AG08396 (cell line): ENCODE results near the gene LRP1.

Experiments used
- DNase-seq: peaks from one replicate; pipeline ENCODE4 v3.0.0; 2012; ENCODE audit warnings: low spot score, mixed read lengths

Gene LRP1

DNA sequence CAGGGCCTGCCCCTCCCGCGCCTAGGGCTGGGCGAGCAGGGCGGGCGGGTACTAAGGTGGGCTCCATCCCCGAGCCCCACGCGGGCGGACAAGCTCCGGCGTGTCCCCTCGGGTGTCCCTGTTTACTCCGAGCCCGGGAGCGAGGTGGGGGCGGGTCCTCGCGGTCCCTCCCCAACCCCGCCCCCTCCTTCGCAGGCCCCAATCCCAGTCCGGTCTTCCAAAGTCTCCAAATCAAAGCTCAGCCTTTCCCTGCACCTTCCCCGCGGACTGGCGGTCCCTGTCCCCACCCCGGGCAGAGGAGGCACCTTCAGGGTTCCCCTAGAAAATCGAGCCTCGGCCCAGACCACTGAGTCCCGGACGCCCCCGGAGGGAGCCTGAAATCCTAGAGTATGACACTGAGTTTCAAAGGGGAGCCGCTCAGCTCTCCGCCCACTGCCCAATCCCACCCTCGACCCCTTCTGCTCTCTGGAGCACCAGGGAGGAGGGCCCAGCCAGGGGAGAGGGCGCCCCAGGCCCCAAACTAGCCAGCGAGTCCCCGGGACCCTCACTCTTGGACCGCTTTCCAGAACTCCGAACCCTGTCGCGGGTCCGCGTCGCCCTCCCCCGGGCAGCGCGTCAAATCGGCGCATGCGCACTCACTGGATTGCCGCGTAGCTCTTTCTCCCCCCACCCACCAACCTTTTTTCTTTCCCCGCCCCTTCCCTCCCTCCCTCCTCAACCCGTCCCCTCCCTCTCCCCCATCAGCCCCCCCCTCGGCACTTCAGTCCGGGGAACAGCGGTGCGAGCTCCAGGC lies at the start of gene LRP1:
Gene LRP1 (plus strand): TSS at position 758 of the 793 bp plus-strand sequence. CDS start 482 bp downstream, outside the sequence.
- peak; percentile 92 for DNase-seq

DNA sequence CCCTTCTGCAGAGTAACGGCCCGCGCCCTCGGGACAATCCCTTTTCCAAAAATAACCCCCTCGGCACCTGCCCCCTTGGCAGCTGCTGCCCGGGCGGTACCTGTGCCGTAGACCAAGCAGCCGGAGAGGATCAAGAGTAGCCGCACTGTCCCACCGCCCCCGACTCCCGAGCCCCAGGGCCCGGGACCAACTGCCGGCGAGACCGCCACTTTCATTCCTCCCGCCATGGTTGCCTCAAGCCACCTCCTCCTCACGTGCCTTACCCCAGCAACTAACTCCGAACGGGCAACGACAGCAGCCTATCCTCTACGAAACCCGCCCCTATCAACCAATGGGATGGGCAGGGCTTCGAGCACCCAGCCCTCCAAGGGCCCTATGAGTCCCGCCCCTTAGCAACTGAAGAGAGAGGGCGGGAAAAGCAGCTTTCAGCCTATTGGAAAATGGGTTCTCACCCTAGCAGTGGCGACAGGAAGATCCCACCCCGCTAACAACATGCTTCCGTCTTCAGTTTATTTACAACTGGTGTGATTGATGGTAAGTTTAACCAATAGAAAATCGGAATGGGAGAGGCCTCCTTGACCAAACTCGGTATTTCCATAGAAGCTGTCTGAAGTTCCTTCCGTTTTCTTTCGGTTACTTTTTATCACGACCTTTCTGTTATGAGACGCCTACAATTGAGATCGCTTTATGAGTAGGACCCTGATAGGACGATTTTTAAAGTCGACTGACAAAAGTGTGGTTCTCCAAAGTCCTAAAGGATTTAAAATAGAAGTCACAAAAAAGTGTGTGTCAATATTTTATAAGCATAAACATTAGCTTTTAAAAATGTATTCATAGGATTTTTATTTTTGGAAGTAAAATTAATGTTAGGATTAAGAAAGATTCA lies 49.5 kb upstream of the LRP1 start, which contains the start of gene NEMP1:
Gene NEMP1 (minus strand): TSS at position 273 of the 886 bp plus-strand sequence. CDS start 46 bp downstream, at position 227.
- DNase-seq: peak; percentile 94

DNA sequence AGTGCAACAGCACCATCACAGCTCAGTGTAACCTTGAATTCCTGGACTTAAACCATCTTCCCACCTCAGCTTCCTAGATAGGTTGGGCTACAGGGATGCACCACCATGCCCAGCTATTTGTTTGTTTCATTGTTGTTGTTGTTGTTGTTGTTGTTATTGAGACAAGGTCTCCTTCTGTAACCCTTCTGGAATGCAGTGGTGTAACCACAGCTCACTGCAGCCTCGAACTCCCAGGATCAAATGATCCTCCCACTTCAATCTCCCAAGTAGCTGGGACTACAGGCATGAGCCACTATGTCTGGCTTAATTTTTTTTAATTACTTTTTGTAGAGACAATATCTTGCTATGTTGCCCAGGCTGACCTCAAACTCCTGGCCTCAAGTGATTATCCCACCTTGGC lies 48.5 kb upstream of the LRP1 start:
- DNase-seq: no peak

DNA sequence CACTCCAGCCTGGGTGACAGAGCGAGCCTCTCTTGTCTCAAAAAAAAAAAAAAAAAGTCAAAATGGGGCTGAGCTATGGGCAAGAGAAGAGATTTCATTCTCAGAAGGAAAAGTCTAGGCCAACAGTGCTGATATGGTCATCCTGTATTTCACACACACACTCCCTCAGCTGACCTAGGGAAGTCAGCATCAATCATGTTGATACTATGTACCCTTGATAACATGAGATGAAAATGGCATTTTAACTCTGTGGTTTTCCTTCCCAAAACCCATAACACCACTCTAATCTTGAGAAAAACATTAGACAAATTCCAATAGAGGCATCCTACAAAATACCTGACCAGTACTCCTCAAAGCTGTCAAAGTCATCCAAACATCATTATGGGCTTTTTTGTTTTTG lies 47.4 kb upstream of the LRP1 start:
- no peak for DNase-seq

DNA sequence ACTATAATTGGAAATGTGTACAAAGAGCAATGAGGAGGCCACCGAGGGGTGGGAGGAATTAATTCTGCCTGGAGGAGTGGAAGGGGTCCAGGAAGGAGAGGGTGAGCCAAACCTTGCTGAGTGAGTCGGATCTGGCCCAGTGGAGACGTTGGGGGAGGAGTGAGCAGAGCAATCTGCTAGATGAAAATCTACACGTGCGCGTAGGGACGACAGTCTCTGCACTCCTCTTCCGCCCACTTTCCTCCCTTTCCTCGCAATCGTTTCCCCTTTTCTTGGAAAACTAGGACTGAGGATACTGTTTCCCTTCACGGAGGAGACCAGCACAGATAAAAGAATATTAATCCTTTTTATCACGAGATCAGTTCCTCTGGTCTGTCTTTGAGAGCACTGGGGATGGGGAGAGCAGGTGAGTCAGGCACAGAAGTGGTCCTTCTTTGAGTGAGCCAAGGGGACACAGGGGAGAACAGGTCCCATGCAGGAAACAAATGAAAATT lies 42.2 kb upstream of the LRP1 start:
- no peak for DNase-seq

DNA sequence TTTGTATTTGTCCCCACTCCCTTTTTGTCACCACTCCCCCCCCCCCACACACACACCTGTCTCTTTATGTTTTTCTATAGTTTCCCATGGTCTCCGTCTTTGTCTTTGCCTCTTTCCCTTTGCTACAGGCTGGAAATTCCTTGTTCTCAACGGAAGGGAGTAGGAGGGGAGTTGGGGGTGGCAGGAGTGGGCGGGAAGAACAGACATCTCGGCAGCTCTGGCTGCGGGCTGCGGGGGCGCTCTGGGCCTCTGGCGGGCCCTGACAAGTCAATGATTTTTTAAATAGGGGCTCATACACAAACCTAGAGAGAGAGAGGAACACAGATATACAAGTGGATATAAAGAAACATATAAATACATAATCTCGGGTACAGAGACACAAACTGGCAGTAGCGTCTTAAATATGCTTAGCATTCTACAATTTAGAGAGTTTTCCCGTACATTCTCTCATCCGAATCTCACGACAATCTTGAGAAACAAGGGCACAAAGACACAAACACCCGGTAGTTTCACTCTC lies 41.7 kb upstream of the LRP1 start:
- peak; percentile 67 for DNase-seq

DNA sequence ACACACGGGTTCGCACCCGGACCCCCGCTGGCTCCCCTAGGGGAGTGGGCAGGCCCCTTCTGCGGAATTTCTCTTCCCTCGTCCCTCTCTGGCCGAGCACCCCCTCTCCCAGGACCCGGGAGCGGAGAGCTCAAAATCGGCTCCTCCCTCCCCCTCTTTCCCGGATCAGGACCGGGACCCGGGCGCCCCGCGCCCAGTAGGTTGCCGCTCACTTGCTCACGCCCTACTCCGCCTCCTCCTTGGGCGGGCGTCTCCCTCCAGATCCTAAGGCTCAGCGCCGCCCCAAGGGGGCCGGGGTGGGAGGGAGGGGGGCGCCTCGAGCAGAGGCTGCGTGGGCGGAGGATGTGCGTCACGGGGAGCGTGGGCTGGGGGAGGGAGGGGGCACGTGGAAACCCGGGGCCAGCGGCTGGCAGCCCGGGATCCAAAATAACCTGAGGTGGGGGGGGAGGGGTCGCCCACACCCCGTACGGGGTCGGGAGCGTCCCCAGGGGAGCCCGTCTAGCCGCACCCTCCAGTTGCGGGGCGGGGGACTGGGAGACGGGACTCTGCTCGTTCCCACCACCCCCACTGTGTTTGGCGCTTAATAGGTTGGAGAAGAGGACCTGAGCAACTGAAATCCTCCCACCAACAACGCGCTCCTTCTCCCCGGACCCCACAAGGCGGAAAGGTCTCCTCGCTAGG lies 41.1 kb upstream of the LRP1 start:
- DNase-seq: peak; percentile 85

DNA sequence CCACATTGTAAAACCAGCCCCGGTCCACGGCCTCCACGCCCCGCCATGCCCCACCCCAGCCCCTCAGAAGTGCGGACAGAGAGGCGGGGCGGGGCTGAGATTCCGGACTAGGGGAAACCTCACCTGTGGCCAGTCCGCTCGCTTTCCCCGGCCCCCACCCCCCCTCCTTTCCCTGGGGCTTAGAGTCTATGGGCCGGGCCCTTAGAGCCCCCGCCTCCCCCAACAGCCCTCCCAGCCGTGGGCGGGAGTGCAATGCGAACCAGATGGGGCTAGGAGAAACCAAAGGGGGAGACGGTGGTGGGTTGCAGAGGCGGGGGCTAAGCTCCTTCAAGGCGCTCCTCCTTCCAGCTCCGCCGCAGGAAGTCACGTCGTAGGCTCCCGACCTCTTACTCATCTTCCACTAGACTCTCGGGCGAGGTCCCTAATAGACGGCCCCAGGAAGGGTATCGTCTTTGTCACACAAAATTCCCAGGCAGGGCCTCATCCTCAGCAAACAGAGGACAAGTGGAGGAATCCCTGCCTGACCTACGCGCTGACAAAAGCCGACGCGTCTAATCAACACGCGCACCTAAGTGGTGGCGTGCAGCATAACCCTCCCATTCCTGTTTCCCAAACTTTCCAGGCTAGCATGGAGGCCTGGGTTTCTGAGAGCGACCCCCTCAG lies 40.5 kb upstream of the LRP1 start:
- DNase-seq: peak; percentile 82

DNA sequence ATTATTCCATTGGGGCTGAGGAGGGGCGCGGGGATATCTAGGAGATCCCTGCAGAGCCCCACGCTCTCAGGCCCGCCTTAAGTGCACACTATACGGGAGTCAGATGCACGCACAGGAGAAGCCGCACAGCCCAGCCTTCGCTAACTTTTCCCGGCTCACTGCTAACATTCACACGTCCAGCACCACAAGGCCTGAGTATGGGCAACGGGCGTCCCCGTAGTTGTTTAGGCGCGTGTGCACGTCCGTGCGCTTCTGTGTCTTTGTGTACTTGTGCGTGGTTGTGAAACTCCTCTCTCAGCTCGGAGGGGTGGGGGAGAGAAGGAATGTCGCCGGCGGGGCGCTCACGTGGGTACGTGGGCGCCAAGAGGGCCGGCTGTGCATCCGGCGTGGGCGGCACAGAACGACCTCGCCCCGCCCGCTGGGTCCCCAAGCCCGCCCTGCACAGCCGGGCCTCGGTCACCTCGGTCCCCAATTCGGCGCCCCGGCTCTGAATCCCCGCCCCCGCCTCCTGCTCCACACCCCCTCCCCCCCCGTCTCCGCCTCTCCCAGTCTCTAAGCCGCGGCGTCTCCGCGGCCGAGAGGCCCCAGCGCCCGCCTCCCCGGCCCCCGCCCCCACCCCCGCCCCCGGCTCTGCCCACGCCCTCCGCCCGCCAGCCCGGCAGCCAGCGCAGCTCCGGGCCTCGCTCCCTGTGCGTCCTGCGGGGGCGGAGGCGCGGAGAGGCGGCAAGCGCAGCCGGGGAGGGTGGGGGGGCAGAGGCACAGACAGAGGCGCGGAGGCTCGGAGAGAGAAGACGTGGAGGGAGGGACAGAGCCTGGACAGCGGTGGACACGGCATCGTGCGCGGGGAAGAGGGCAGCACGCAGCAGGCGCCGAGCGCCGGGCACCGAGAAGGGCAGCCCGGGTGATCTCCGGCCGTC lies 39.7 kb upstream of the LRP1 start, which contains the start of gene NAB2:
Gene NAB2 (plus strand): TSS at position 761 of the 917 bp plus-strand sequence. CDS start 158 bp downstream, outside the sequence.
- peak; percentile 94 for DNase-seq

DNA sequence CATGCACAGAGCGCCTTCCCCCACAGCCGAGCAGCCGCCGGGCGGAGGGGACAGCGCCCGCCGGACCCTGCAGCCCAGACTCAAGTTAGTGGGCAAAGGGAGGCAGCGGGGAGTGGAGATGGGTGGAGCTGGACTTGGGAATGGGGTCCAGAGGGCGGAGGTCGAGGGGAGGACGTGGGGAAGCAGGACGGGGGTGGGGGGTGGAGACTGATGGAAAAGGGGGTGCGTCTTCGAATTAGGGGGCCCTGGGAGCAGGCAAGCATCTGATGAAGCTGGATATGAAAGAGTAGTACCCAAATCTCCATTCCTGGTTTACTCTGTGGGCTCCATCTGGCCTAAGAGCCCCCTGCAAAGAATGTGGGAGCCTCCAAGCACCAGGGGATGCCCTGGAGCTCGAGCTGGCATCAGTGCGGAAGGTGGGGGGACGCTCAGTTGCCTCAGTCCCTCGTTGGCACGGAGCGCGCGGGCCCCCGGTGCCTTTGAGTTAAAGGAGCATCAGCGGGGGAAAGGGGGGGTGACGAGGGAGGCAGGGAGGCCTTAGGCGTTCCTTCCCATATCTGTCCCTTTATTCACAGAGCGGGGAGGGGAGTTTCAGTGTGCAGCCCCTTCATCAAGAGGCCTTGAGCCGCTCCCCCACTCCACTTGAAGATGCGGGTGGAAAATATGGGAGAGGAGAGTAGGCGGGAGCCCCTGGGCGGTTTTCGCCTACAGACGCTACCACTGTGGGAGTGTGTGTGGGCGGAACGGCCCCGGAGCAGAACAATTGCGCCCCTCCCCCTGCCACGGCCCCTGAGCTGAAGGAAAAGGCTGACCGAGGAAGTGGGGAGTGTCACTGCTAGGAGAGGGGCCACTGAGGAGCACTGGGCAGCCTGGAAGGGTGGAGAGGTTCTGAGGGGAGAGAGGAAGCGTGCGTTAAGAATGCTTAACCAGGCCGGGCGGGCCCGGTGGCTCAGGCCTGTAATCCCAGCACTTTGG lies 38.7 kb upstream of the LRP1 start:
- DNase-seq: no peak

DNA sequence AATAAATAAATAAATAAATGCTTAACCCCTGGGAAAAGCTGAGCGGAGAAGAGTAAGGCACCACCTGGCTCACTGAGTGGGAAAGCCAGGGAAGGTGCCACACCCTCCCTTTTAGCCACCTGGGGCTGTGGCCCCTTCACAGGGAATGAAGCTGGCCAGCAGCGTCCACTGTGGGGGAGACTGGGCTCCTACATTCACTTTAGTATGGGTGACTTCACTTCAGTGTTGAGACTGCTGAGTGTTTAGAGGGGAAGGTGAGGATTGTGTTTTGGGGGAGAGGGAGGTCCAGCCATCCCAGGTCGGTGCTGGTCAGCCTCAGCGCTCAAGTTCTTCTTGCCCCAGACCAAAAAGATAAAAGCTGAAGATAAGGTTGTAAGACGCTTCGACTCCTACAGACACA lies 37.8 kb upstream of the LRP1 start:
- DNase-seq: no peak

DNA sequence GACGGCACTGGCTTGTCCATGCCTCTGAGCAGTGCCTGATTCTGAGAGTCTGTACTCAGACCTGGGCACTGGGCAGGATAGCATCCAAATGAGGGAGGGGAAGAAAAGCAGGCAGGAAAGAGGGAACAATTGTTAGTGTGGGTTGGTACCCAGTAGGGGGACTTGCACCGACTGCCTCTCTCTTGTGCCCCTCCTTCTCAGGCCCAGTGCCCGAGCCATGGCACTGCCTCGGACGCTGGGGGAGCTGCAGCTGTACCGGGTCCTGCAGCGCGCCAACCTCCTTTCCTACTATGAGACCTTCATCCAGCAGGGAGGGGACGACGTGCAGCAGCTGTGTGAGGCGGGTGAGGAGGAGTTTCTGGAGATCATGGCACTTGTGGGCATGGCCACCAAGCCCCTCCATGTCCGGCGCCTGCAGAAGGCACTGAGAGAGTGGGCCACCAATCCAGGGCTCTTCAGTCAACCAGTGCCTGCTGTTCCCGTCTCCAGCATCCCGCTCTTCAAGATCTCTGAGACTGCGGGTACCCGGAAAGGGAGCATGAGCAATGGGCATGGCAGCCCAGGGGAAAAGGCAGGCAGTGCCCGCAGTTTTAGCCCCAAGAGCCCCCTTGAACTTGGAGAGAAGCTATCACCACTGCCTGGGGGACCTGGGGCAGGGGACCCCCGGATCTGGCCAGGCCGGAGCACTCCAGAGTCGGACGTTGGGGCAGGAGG lies 37.2 kb upstream of the LRP1 start:
- no peak for DNase-seq

DNA sequence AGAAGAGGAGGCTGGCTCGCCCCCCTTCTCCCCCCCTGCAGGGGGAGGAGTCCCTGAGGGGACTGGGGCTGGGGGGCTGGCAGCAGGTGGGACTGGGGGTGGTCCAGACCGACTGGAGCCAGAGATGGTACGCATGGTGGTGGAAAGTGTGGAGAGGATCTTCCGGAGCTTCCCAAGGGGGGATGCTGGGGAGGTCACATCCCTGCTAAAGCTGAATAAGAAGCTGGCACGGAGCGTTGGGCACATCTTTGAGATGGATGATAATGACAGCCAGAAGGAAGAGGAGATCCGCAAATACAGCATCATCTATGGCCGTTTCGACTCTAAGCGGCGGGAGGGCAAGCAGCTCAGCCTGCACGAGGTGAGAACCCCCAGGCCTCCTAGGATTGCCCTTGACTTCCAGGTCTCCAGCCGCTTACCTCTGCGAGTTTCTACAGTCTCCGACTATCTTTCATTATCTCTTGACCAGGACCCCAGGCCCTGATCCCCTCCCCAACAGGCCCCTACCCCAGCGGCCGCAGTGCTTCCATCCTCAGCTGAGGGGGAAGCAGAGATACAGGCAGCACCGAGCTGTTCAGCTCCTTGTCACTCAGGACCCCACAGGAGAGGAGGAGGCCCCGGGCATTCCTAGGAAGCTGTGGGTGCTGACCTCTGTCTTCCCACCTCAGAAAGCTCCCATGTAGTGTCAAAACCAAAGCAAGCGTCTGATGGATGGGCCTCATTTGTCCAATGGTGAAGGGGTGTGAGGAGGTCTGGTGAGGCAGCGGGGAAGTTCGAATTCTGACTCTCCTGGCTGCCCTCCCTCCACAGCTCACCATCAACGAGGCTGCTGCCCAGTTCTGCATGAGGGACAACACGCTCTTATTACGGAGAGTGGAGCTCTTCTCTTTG lies 36.4 kb upstream of the LRP1 start:
- DNase-seq: no peak

DNA sequence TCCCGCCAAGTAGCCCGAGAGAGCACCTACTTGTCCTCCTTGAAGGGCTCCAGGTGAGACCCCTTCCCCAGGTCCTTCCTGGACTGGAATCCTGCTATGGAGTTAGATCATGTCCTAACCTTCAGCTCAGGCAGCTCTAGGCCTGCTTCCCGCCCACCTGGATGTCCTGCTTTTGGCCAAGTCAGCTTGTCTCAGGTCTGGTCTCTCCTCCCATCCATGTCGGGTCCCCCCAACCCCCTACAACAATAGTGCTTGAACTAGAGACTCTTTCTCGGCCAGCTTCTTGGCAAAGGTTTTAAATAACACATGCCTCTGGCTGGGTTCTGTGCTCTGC lies 35.8 kb upstream of the LRP1 start:
- DNase-seq: no peak

DNA sequence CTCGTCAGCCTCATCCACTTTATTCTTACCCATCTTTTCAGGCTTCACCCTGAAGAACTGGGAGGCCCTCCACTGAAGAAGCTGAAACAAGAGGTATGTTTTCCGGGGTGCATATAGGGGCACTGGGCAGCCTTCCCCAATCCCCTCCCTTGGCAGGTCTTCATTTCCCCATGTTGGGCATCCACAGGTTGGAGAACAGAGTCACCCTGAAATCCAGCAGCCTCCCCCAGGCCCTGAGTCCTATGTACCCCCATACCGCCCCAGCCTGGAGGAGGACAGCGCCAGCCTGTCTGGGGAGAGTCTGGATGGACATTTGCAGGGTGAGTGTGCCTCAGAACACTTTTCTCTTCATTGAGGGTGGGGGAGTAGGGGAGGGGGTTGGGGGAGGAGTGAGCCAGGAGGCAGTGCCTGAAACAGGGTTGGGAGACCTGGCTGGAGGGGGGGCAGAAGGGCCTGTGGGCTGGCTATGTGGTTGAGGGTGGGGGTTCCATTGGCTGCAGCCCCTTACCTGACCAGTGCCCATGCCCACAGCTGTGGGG lies 35.3 kb upstream of the LRP1 start:
- no peak for DNase-seq

DNA sequence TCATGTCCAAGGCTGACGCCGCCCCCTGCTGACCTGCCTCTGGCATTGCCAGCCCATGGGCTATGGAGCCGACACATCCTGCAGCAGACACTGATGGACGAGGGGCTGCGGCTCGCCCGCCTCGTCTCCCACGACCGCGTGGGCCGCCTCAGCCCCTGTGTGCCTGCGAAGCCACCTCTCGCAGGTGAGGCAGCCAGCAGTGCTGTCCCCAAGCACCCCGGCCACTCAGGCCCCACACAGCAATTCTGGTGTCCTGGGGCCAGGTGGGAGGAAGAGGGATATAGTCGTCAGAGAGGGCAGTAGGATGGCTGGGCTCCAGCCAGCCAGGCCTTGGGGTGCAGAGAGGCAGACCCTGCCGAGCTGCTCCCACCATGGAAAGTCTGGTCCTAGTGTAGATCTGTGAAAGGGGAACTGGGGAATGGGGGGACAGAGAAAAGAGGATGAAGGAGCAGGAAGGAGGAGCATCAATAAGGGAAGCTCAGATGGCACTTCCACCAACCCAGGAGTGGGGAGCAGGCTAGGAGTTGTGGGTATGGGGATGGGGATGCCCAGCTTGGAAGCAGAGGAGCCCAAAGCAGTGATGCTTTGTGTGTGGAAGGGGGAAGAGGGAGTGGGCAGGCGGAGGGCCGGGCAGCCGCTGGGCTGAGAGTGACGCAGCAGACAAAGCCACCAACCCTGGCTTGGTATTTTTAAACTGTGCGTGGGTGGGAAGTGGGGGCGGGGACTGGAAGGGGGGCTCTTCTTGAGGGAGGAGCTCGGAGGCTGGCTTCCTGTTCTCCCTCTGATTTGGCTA lies 34.7 kb upstream of the LRP1 start:
- peak; percentile 89 for DNase-seq
